HG02885 (cell line): ENCODE data around the gene EYA3.

Experiments
- ATAC-seq: cut with Tn5 transposase; IDR thresholded peaks from one replicate; pipeline ENCODE4 v1.9.1; 2021; ENCODE audit warnings: mild to moderate bottlenecking; ENCODE audit not compliant: unreplicated experiment, poor library complexity

Gene EYA3

GRCh38 chr1:28113242-28113572, 24.8 kb upstream of the EYA3 start:
- ATAC-seq: no peak

DNA sequence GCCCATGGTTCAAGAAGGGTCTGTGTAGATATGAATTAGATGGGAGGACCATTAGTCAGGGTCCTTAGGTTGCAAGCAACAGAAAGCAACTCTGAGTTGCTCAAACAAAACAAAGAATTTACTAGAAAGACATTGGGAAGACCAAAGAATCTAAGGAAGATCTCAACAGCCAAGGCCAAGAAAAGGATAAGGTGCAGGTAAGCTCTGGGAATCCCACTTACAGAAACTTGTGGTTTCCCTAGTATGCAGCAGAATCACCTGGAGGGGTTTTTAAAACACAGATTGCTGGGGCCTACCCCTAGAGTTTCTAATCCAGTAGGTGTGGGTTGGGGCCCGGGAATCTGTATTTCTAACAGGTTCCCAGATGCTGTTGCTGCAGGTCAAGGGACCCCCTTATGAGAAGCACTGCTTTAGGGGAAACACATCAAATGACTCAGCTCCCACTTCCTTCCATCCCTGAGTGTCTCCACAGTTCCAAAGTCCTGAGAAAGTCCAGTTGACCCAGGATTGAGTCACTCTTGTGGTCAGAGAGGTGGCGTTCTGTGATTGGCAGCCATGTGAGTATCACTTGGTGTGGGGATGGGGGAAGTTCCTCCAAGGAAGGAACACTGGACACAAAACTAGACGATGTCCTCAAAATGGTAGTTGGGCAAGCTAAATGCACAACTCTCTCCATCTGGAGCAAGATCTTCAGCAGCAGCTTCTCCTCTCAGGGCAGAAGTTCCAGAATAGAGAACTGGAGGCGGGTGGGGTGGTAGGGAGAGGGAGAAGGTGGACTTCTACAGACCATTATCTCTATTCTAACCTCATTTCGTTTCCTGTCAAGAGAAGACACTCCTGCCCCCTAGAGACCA, 24.2 kb upstream of the EYA3 start:
- no peak for ATAC-seq

- no peak for ATAC-seq
Measured at GRCh38 chr1:28111157-28111556, 22.7 kb upstream of the EYA3 start.

GRCh38 chr1:28110555-28110954, 22.1 kb upstream of the EYA3 start:
- ATAC-seq: no peak

- ATAC-seq: no peak
Measured at GRCh38 chr1:28109639-28110038, 21.2 kb upstream of the EYA3 start.

DNA sequence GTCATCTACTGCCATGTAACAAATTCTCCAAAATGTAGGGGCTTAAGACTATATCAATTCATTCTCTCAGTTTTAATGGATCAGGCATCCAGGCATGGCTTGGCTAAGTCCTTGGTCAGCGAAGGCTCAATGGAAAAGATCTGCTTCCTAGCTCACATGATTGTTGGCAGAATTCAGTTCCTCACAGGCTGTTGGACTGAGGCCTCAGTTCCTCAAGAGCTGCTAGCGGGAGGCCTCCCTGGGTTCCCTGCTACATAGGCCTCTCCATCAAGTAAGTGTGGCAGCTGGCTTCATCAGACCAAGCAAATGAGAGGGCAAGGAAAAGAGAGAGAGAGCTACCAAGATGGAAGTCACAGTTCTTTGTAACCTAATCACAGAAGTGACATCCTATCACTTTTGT, 19.6 kb upstream of the EYA3 start:
- no peak for ATAC-seq

DNA sequence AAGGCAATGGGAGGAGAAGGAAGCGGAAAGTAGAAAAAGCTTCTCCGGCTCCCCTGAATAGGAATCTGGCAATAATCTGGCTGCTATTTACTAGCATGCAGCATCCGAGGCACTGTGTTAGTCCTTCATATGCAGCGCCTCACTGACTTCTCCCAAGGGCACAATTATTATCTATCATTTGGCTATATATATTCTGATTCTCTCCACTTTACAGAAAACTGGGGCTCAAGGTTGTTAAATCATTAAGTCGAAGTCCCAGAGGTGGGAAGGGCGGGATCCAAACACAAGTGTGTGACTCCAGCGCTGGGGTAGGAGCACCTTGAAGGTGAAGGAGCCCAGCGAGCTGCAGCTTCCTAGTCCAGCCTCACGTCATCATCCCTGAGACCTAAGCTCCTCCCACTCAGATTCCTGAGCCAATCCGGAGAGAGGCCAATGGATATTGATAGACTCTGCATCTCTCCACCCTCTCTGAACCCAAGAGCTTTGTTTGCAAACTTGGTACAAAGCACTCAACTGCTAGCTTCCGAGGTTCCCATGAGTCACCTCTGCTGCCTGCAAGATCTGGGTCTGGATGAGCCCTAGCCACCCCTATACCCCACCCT, 16.6 kb upstream of the EYA3 start:
- ATAC-seq: no peak

DNA sequence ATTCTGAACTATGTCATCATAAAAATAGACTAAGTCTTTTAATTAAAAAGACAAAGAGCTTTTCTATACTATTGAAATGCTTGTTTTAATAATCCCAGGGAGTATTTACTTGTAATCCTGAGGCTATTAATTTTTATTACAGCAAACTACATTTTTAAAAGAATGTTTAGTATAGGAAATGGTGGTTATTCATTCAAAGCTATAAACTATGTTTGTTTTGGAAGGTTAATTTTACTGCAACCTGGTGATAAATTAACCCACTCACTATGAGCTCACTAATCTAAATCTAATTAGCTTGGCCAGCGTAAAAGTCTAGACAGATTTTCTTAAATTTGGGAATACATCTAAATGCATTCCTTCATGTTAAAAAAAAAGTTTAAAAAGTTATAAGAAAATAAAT, 13.8 kb upstream of the EYA3 start:
- ATAC-seq: no peak

- ATAC-seq: no peak
Measured at GRCh38 chr1:28099050-28099769, 10.8 kb upstream of the EYA3 start.

GRCh38 chr1:28097100-28097472, 8.7 kb upstream of the EYA3 start:
- ATAC-seq: no peak

DNA sequence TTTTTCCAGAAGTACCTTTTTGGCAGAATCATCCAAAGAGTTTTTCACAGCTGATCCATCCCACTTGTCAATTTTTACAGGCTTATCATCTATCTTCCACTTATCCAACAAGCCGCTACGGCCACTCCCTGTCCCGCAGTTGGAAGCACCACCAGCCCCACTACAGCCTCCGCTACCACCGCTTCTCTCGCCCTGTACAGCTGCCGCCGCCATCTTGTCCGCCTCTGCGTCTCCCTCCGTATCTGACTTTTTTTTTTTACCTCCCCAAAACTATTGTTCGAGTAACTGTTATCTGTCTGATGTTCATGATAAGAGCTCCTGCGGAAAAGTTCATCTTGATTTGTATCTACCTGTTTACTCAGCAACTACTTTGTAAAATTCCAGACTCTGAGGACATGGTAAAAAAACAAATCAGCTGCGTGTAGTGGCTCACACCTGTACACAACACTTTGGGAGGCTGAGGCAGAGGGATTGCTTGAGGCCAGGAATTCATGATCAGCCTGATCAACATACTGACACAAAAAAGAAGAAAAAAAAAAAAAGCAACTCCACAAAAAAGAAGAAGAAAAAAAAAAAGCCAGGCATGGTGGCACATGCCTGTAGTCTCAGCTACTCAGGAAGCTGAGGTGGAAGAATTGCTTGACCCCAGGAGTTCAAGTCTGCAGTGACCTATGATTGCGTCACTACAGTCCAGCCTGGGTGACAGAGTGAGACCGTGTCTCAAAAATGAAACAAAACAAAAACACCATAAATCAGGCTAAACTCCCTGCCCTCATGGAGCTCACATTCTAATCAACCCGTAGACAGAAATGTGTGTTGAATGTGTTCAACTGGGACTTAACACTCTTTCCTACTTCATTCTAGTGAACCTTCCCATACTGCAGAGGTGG, 8.0 kb upstream of the EYA3 start:
- no peak for ATAC-seq

- no peak for ATAC-seq
Measured at GRCh38 chr1:28091043-28091781, 2.8 kb upstream of the EYA3 start.

GRCh38 chr1:28087614-28088167, 719 bp downstream of the EYA3 start:
- no peak for ATAC-seq

- ATAC-seq: no peak
Measured at GRCh38 chr1:28086651-28087050, 1.8 kb downstream of the EYA3 start.

DNA sequence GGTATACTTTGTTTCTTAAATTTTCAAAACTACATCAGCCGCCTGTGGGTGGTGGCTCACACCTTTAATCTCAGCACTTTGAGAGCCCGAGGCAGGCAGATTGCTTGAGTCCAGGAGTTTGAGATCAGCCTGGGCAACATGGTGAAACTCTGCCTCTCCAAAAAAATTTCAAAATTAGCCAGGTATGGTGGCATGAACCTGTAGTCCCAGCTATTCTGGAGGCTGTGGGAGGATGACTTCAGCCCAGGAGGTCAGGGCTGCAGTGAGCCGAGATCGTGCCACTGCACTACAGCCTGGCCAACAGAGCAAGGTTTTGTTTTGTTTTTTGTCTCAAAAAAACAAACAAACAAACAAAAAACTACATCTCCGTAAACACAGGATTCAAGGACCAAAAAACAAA, 3.3 kb downstream of the EYA3 start:
- ATAC-seq: no peak

- ATAC-seq: no peak
Measured at GRCh38 chr1:28083876-28084275, 4.5 kb downstream of the EYA3 start.

GRCh38 chr1:28078680-28079626, 9.5 kb downstream of the EYA3 start:
- no peak for ATAC-seq

GRCh38 chr1:28078262-28078661, 10.1 kb downstream of the EYA3 start:
- ATAC-seq: no peak
